ENCODE results near the gene CDH22. TPM values are rescaled to one million over a fixed set of nuclear protein-coding genes. Genes with fewer than 3 reads are reported as not detected.

Gene CDH22
- total and polyA plus RNA-seq, 2 donors (not counting 1 experiment from before 2014, with no cell fraction given): not detected

- Histone ChIP-seq H4K20me1 (ENCODE audit: control insufficient read depth, extremely low read depth, insufficient read depth, low read length) (no peaks in the 10 kb centered on the region), H3K9ac (ENCODE audit: insufficient read depth, low read length) (no peak overlapping the region), H3K27ac (ENCODE audit: insufficient read depth, low read length) (no peak overlapping the region), H3K4me3 (replicated peaks in 1 of 4; ENCODE audit: control extremely low read depth in 1 of 4, insufficient read depth in 1 of 4, low read depth in 3 of 4, low read length in 4 of 4) (no peak overlapping the region), H3K27me3 (ENCODE audit: control insufficient read depth, insufficient read depth, low read length) (peaks cover 42% of the 10 kb centered on the region), H2AFZ (ENCODE audit: low read length) (no peak overlapping the region), H3K36me3 (ENCODE audit: control insufficient read depth, insufficient read depth, low read length) (no peaks in the 10 kb centered on the region), H3K79me2 (ENCODE audit: control insufficient read depth, insufficient read depth, low read length) (no peaks in the 10 kb centered on the region), H3K4me1 (ENCODE audit: control insufficient read depth, extremely low read depth, insufficient read depth, low read length) (no peaks in the 10 kb centered on the region), H3K9me3 (ENCODE audit: control insufficient read depth, insufficient read depth, low read depth, low read length) (no peaks in the 10 kb centered on the region), H3K4me2 (ENCODE audit: extremely low read depth, insufficient read depth, low read length) (no peak overlapping the region)
- DNase-seq (ENCODE audit: low read depth in 2 of 2): no peak
- TF ChIP-seq EZH2 (IDR thresholded peaks at IDR 0.05; ENCODE audit: low read length, missing control alignments) (no peak), CTCF (conservative IDR thresholded peaks at IDR 0.05 in 1 of 2, IDR thresholded peaks at IDR 0.05 in 1 of 2; ENCODE audit: low read depth in 1 of 2, low read length in 2 of 2) (no peak)
Measured at GRCh38 chr20:46343348-46343974, 35.2 kb upstream of the CDH22 start.

GRCh38 chr20:46342451-46343347 lies 34.4 kb upstream of the CDH22 start:
- H3K27me3 ChIP-seq (ENCODE audit: control insufficient read depth, insufficient read depth, low read length): peaks cover 43% of the 10 kb centered on the region

More at GRCh38 chr20:46342451-46343347, 34.4 kb upstream of the CDH22 start:
- peak; percentile 43 for TF ChIP-seq EZH2 (IDR thresholded peaks at IDR 0.05; ENCODE audit: low read length, missing control alignments)
- no peak for TF ChIP-seq CTCF (conservative IDR thresholded peaks at IDR 0.05 in 1 of 2, IDR thresholded peaks at IDR 0.05 in 1 of 2; ENCODE audit: low read depth in 1 of 2, low read length in 2 of 2)
- Histone ChIP-seq H3K27ac (ENCODE audit: insufficient read depth, low read length) (no peak overlapping the region), H2AFZ (ENCODE audit: low read length) (no peak overlapping the region), H3K4me1 (ENCODE audit: control insufficient read depth, extremely low read depth, insufficient read depth, low read length) (no peaks in the 10 kb centered on the region), H4K20me1 (ENCODE audit: control insufficient read depth, extremely low read depth, insufficient read depth, low read length) (no peaks in the 10 kb centered on the region), H3K36me3 (ENCODE audit: control insufficient read depth, insufficient read depth, low read length) (no peaks in the 10 kb centered on the region), H3K79me2 (ENCODE audit: control insufficient read depth, insufficient read depth, low read length) (no peaks in the 10 kb centered on the region), H3K9me3 (ENCODE audit: control insufficient read depth, insufficient read depth, low read depth, low read length) (no peaks in the 10 kb centered on the region), H3K4me2 (ENCODE audit: extremely low read depth, insufficient read depth, low read length) (no peak overlapping the region), H3K9ac (ENCODE audit: insufficient read depth, low read length) (no peak overlapping the region), H3K4me3 (replicated peaks in 1 of 4; ENCODE audit: control extremely low read depth in 1 of 4, insufficient read depth in 1 of 4, low read depth in 3 of 4, low read length in 4 of 4) (no peak overlapping the region)
- DNase-seq (ENCODE audit: low read depth in 2 of 2): no peak
